Measurements from ENCODE around the gene SMAD3.
A peak's percentile ranks its signal among the peaks of the same experiment; 100 is the strongest.

Gene SMAD3

DNA sequence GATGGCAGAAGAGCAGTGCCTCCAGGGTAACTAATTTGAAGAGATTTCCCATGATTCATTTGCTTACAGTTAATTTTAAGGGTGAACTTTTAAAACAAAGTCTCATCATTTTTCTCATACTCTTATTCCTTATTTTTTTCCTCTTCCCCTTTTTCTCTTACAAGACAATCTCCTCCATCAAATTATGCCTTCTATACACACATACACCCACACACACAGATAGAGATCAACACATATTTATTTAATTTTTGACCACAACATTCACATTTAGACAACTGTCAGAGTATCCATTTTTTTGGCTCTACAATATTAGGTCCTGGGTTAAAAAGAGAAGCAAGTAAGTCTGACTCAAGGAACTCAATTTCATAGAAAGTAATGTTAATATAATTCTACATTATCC, 151.5 kb downstream of the SMAD3 start:
- DNase-seq (ENCODE audit: low read depth in 1 of 2, low spot score in 1 of 2): no peak

DNA sequence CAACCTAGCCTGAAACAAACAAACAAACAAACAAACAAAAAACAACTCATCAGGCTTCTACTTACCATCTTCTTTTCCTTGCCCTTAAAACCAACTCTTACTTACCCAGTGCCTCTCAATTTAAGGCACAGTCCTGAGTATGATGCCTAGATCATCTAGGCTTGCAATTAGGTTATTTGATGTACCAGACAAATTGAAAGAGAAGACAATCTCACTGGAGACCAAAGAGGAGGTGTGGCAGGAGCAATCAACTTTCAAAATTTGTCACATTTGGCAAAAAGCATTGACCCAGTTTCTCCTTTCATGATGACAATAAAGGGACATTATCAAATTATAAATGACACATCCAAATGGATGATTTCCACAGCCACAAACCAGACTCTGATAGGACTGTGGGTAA, 153.0 kb downstream of the SMAD3 start:
- Histone ChIP-seq H3K4me3 (replicated peaks; ENCODE audit: insufficient read depth, low read length) (no peak overlapping the region), H3K27me3 (ENCODE audit: insufficient read depth, poor library complexity, severe bottlenecking) (no peaks in the 10 kb centered on the region), H3K27ac (replicated peaks) (no peak overlapping the region)
- no peak for TF ChIP-seq POLR2AphosphoS5 (IDR thresholded peaks at IDR 0.05; ENCODE audit: low read depth)
- TF ChIP-seq, protein P1, sequence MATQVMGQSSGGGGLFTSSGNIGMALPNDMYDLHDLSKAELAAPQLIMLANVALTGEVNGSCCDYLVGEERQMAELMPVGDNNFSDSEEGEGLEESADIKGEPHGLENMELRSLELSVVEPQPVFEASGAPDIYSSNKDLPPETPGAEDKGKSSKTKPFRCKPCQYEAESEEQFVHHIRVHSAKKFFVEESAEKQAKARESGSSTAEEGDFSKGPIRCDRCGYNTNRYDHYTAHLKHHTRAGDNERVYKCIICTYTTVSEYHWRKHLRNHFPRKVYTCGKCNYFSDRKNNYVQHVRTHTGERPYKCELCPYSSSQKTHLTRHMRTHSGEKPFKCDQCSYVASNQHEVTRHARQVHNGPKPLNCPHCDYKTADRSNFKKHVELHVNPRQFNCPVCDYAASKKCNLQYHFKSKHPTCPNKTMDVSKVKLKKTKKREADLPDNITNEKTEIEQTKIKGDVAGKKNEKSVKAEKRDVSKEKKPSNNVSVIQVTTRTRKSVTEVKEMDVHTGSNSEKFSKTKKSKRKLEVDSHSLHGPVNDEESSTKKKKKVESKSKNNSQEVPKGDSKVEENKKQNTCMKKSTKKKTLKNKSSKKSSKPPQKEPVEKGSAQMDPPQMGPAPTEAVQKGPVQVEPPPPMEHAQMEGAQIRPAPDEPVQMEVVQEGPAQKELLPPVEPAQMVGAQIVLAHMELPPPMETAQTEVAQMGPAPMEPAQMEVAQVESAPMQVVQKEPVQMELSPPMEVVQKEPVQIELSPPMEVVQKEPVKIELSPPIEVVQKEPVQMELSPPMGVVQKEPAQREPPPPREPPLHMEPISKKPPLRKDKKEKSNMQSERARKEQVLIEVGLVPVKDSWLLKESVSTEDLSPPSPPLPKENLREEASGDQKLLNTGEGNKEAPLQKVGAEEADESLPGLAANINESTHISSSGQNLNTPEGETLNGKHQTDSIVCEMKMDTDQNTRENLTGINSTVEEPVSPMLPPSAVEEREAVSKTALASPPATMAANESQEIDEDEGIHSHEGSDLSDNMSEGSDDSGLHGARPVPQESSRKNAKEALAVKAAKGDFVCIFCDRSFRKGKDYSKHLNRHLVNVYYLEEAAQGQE (IDR thresholded peaks at IDR 0.05; ENCODE audit: insufficient replicate concordance, low read depth): no peak
- no peak for TF ChIP-seq GABPA (IDR thresholded peaks at IDR 0.05; ENCODE audit: low read depth)
- TF ChIP-seq, protein P2, sequence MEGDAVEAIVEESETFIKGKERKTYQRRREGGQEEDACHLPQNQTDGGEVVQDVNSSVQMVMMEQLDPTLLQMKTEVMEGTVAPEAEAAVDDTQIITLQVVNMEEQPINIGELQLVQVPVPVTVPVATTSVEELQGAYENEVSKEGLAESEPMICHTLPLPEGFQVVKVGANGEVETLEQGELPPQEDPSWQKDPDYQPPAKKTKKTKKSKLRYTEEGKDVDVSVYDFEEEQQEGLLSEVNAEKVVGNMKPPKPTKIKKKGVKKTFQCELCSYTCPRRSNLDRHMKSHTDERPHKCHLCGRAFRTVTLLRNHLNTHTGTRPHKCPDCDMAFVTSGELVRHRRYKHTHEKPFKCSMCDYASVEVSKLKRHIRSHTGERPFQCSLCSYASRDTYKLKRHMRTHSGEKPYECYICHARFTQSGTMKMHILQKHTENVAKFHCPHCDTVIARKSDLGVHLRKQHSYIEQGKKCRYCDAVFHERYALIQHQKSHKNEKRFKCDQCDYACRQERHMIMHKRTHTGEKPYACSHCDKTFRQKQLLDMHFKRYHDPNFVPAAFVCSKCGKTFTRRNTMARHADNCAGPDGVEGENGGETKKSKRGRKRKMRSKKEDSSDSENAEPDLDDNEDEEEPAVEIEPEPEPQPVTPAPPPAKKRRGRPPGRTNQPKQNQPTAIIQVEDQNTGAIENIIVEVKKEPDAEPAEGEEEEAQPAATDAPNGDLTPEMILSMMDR (IDR thresholded peaks at IDR 0.05; ENCODE audit: insufficient read depth, low read length): no peak
- no peak for TF ChIP-seq SPI1 (IDR thresholded peaks at IDR 0.05; ENCODE audit: borderline replicate concordance, low read depth)
- DNase-seq (ENCODE audit: low read depth in 1 of 2, low spot score in 1 of 2): no peak

More for the DNA sequence above, 151.5 kb downstream of the SMAD3 start:
- Histone ChIP-seq H3K4me3 (replicated peaks; ENCODE audit: insufficient read depth, low read length) (no peak overlapping the region), H3K27ac (replicated peaks) (no peak overlapping the region), H3K27me3 (ENCODE audit: insufficient read depth, poor library complexity, severe bottlenecking) (no peaks in the 10 kb centered on the region)
- TF ChIP-seq, protein P2 (IDR thresholded peaks at IDR 0.05; ENCODE audit: insufficient read depth, low read length): no peak
- TF ChIP-seq POLR2AphosphoS5 (IDR thresholded peaks at IDR 0.05; ENCODE audit: low read depth): no peak
- peak; percentile 12; the same call in 1 of the 2 replicates for TF ChIP-seq SPI1 (IDR thresholded peaks at IDR 0.05; ENCODE audit: borderline replicate concordance, low read depth)
- TF ChIP-seq, protein P1 (IDR thresholded peaks at IDR 0.05; ENCODE audit: insufficient replicate concordance, low read depth): no peak

DNA sequence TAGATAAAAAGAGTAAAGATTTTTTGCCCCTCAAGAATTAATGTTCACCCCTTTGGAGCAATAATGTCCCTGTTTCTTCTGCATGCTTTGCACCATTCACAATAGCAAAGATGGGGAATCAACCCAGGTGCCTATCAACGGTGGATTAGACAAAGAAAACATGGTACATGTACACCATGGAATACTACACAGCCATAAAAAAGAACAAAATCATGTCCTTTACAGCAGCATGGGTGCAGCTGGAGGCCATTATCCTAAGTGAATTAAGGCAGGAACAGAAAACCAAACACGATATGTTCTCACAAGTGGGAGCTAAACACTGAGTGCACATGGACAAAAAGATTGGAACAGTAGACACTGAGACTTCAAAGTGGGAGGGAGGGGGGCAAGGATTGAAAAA, 153.9 kb downstream of the SMAD3 start:
- H3K4me3 ChIP-seq (replicated peaks; ENCODE audit: insufficient read depth, low read length): no peak overlapping the region
- no peak for DNase-seq (ENCODE audit: low read depth in 1 of 2, low spot score in 1 of 2)
- no peak for TF ChIP-seq GABPA (IDR thresholded peaks at IDR 0.05; ENCODE audit: low read depth)
- TF ChIP-seq, protein P2 (IDR thresholded peaks at IDR 0.05; ENCODE audit: insufficient read depth, low read length): no peak
- no peak for TF ChIP-seq POLR2AphosphoS5 (IDR thresholded peaks at IDR 0.05; ENCODE audit: low read depth)
- TF ChIP-seq, protein P1 (IDR thresholded peaks at IDR 0.05; ENCODE audit: insufficient replicate concordance, low read depth): no peak
- no peak for TF ChIP-seq SPI1 (IDR thresholded peaks at IDR 0.05; ENCODE audit: borderline replicate concordance, low read depth)
- no peaks in the 10 kb centered on the region for H3K27me3 ChIP-seq (ENCODE audit: insufficient read depth, poor library complexity, severe bottlenecking)
- H3K27ac ChIP-seq (replicated peaks): no peak overlapping the region
